GM18520 (cell line): ENCODE results near the gene IRF2BP2.

Source experiments
- ATAC-seq: cut with Tn5 transposase; IDR thresholded peaks from one replicate; pipeline ENCODE4 v1.9.1; 2021; ENCODE audit not compliant: unreplicated experiment

IRF2BP2 gene

DNA sequence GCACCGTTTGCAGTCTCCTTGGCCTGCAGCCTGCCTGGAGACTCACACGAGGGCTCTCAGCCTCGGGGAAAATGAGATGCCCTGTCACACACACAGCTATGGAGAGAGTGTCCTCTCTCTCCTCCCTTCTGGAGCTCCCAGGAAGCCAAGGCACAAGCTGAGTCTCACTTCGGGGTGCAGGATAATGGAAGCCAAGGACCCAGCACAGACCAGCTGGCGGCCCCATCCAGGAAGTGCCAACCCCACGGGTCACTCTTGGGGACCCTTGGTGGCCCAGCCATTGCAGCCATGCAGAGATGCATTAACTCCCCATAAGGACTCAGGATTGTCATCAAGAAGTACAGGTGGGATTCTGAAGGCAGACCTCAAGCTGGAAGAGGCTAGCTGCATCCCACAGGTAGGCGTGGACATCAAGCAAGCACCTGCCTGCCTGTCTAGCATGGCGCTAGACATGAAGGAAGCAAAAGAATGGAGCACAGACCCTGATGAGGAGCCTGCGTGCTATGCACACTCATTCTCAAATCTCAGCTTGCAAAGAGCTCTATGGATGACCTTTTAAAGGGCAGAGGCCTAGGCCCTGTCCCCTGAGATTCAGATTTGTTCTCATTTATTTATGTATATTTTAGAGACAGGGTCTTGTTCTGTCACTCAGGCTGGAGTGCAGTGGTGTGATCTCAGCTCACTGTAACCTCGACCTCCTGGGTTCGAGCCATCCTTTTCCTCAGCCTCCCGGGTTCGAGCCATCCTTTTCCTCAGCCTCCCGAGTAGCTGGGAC, 49.9 kb downstream of the IRF2BP2 start:
- ATAC-seq, result no peak

DNA sequence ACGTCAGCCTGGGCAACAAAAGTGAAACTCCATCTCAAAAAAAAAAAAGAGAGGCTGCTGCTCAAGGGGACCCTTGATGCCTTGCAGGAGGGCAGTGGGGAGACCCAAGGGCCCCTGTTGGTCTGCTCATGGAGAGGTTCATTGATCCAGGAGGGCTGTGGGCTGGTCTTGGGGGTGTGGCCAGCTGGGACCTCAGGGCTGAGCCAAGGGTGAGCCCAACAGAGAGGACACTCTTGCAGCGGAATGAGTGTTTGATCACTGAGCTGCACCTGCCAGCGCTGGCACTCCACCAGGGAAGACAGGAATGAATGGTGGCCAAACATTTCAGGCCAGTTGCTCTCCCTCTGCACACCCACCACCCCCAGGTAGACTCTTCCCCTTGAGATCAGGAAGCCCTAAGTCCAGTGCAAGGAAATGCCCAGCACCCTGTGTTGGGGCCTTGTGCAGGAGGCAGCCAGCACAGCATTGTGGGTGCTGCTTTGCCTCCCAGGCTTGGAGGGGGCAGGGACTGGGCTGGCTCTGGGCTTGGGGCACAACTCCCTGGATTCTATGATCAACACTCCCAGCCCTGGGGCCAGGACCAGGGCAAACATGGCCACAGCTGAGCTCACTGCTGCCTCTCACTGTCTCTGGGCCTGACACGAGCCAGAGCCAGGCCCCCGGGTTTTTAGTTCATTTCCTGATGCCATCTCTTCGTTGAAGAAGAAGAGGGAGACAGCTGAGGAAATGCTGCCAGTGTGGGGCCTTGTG, 50.7 kb downstream of the IRF2BP2 start:
- ATAC-seq, result no peak

DNA sequence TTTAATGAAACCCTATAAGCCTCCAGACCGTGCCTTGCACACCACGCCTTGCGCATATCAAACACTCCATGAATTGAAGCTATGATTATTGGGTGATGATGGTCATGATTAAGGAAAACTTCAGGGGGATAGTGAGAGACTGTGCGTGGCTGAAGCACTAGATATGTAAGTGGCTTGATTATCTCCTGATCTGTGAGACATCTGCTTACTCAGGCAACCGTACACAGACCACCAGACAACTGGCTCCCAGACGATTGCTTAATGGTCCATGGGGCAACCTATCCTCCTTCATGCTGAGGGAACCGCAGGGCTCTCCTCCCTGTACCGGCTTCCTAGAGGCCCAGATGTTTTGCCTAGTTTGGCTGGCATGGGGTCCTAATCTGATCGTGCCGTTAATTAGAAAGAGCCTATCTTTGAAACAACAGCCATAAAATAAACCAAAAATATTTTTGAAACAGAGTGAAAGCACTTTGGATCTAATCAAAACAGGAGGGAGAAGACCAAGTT, 51.6 kb downstream of the IRF2BP2 start:
- ATAC-seq, result no peak

DNA sequence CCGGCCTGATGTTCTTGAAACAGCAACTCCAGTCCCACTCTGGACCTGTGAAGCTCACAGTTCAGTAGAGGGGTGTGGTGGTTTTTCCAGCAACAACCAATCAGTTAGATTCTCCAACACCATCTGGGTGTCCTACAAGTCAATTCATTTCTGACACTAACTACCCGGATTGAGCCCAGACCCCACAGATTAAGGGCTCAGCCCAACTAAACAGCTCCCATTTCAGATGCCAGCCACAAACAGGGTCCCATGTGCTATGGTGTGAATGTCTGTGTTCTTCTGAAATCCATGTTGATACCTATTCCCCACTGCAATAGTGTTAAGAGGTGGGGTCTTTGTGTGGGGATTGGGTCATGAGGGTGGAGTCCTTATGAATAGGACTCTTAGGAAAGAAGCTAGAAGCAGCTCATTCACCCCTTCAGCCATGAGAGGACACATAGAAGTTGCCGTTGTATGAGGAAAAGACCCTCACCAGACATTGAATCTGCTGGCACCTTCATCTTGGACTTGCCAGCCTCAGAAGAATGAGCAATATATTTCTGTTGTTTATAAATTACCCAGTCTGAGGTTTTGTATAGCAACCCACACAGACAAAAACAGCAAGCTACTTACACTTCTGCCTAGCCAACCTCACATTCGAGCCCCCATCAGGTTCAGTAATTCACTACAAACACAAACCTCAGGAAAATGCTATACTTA, 53.6 kb downstream of the IRF2BP2 start:
- ATAC-seq, result no peak

DNA sequence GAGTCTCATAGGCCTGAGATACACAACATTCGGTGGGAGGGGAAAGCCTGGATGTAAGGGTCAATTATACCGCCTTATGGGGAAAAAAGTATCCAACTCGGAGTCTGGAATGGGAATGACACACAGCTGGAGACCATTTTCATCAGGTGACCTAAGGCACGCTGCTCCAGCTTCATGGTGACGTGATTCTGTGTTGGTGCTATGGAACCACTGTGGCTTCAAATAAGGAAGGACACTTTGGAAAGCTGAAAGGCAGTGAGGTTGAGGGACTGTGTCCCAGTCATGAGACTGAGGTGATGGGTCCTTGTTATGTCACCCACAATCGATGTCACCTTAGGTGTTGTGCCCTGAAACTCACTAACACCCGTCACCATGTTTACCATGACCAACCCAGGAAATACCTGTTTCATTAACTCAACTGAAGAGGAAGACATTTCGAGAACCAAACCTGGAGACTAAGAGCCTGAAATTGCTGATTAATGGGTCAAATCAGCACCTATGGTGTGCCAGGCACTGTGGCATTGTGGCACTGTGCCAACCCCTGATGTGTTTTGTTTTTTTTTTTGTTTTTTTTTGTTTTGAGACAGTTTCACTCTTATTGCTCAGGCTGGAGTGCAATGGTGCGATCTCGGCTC, 54.5 kb downstream of the IRF2BP2 start:
- no peak for ATAC-seq

DNA sequence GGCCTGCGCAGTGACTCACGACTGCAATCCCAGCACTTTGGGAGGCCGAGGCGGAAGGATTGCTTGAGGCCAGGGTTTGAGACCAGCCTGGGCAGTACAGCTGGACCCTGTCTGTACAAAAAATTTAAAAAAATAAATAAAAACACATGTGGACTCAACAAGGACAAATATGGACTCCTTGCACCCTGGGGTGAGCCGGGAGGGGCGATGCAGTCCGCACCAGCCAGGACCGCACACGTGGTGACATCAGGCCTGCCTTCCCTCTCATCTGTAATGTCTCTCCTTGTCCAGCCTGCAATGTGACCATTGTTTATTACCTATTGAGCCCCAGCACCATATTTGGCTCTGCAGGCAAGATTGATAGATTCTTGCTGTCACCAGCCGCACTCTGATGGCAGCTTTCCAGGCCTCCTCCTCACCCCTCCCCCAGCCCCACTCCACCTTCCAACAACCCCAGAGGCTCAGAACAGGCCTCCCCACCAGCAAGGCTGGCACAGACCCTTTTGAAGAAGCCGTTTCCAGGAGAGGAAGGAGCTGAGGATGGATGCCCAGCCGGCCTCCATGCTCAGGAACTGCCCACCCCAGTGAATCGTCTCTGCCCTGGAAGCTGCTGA, 55.2 kb downstream of the IRF2BP2 start:
- ATAC-seq, result no peak
